Endothelial cell of umbilical vein (primary cell): ENCODE data around the gene SLC5A5. TPM values are rescaled to one million over a fixed set of nuclear protein-coding genes. Genes with fewer than 3 reads are reported as not detected.

Experiments
- BruUV-seq: library from RNA; stranded (reverse); fragments of 400-500 nt; replicated peaks from 2 replicates; lab custom pipeline; 2021; lab: Mats Ljungman, UMichigan
- CTCF ChIA-PET: fragments of 300-600, 350-600 bp; sonication (Branson Sonifier 250); formaldehyde crosslinking; loops from one replicate; lab custom pipeline; 2021; ENCODE audit warnings: antibody characterized with exemption, inconsistent platforms; lab: Charles Lee
- POLR2A ChIA-PET: fragments of 300-600, 350-600 bp; sonication (Branson Sonifier 250); formaldehyde crosslinking; loops from one replicate; lab custom pipeline; 2021; ENCODE audit warnings: antibody characterized with exemption, inconsistent platforms; lab: Charles Lee
- DNase-seq: peaks from one replicate; pipeline ENCODE4 v3.0.0-alpha.2; 2011; ENCODE audit warnings: low read depth, low spot score
- FAIRE-seq: peaks from 2 replicates; lab custom pipeline; 2011; peaks lifted over from hg19 to GRCh38; lab: Jason Lieb, UNC
- H2AFZ ChIP-seq: 2 replicates; pipeline ENCODE4 v1.6.0; 2012; ENCODE audit warnings: low read depth, low read length, control low read depth, inconsistent platforms
- H3K27ac ChIP-seq: 2 replicates; pipeline ENCODE4 v1.5.1; 2011; ENCODE audit warnings: low read depth, mild to moderate bottlenecking, control low read depth, low read length, moderate library complexity; ENCODE audit not compliant: insufficient read depth
- H3K27me3 ChIP-seq, 2 experiments: 2 replicates each; pipeline versions ENCODE4 v1.6.0 to v1.6.1; 2011; ENCODE audit warnings: low read length in 2 of 2, mixed read lengths in 1 of 2; ENCODE audit not compliant: control insufficient read depth in 2 of 2, insufficient read depth in 2 of 2
- H3K36me3 ChIP-seq, 2 experiments: 2 replicates in 1 of 2; 3 replicates in 1 of 2; pipeline ENCODE4 v1.5.1; 2011; ENCODE audit warnings: low read length in 2 of 2, mild to moderate bottlenecking in 1 of 2, moderate library complexity in 1 of 2; ENCODE audit not compliant: control insufficient read depth in 2 of 2, insufficient read depth in 2 of 2; ENCODE audit errors: extremely low read depth in 1 of 2
- H3K4me1 ChIP-seq: 3 replicates; pipeline ENCODE4 v1.5.1; 2011; ENCODE audit warnings: mild to moderate bottlenecking, low read length; ENCODE audit not compliant: control insufficient read depth, insufficient read depth; ENCODE audit errors: extremely low read depth
- H3K4me2 ChIP-seq: 2 replicates; pipeline ENCODE4 v1.6.1; 2011; ENCODE audit warnings: low read length, control low read depth, mixed read lengths; ENCODE audit not compliant: insufficient read depth
- H3K4me3 ChIP-seq, 3 experiments: fragments of 200-600 bp in 1 of 3; sonication (generic), shearing (Covaris generic) in 1 of 3; replicated peaks in 1 of 3; 2 replicates each; pipeline ENCODE4 v1.5.1; 2011 to 2016; ENCODE audit warnings: control low read depth in 3 of 3, low read length in 3 of 3, mild to moderate bottlenecking in 2 of 3, inconsistent platforms in 1 of 3, low read depth in 1 of 3, moderate library complexity in 1 of 3; ENCODE audit not compliant: insufficient read depth in 1 of 3
- H3K79me2 ChIP-seq: 2 replicates; pipeline ENCODE4 v1.6.0; 2012; ENCODE audit warnings: low read length, inconsistent platforms; ENCODE audit not compliant: control insufficient read depth, insufficient read depth
- H3K9ac ChIP-seq: replicated peaks from 2 replicates; pipeline ENCODE3; 2011; ENCODE audit warnings: low read length, control low read depth; ENCODE audit not compliant: insufficient read depth; ENCODE audit errors: extremely low read depth
- H3K9me1 ChIP-seq: replicated peaks from 3 replicates; pipeline ENCODE4 v1.6.0; 2011; ENCODE audit warnings: mild to moderate bottlenecking, low read length; ENCODE audit not compliant: control insufficient read depth, insufficient read depth; ENCODE audit errors: extremely low read depth
- H3K9me3 ChIP-seq: replicated peaks from 2 replicates; pipeline ENCODE4 v1.5.1; 2012; ENCODE audit warnings: low read length, inconsistent platforms; ENCODE audit not compliant: control insufficient read depth, insufficient read depth
- H4K20me1 ChIP-seq: replicated peaks from 2 replicates; pipeline ENCODE3; 2011; ENCODE audit warnings: mild to moderate bottlenecking, low read length; ENCODE audit not compliant: control insufficient read depth, insufficient read depth; ENCODE audit errors: extremely low read depth
- CTCF ChIP-seq, 2 donors: IDR thresholded peaks; 1 replicate in 1 of 2; 2 replicates in 1 of 2; pipeline ENCODE4 v1.5.1; 2011; ENCODE audit warnings: low read length in 2 of 2, mild to moderate bottlenecking in 2 of 2, moderate library complexity in 2 of 2, control low read depth in 1 of 2, inconsistent platforms in 1 of 2, low read depth in 1 of 2; ENCODE audit not compliant: insufficient read depth in 1 of 2; ENCODE audit errors: extremely low read depth in 1 of 2
- EZH2 ChIP-seq: IDR thresholded peaks from 2 replicates; pipeline ENCODE4 v1.6.1; 2012; ENCODE audit warnings: borderline replicate concordance, low read depth, mild to moderate bottlenecking, moderate library complexity, low read length, inconsistent platforms; ENCODE audit not compliant: severe bottlenecking
- FOS ChIP-seq: IDR thresholded peaks from 2 replicates; pipeline ENCODE4 v1.6.1; 2011; ENCODE audit warnings: mild to moderate bottlenecking, low read length, moderate library complexity, borderline replicate concordance; ENCODE audit not compliant: insufficient read depth
- GATA2 ChIP-seq: IDR thresholded peaks from 2 replicates; pipeline ENCODE4 v1.7.0; 2011; ENCODE audit warnings: low read depth, mild to moderate bottlenecking, moderate library complexity, mixed read lengths, low read length; ENCODE audit not compliant: insufficient read length, insufficient read depth
- JUN ChIP-seq: IDR thresholded peaks from 2 replicates; pipeline ENCODE4 v1.6.1; 2011; ENCODE audit warnings: borderline replicate concordance, low read depth; ENCODE audit not compliant: insufficient read length, insufficient read depth
- MAX ChIP-seq: IDR thresholded peaks from 2 replicates; pipeline ENCODE4 v1.6.1; 2011; ENCODE audit not compliant: insufficient read depth, insufficient read length
- MYC ChIP-seq: IDR thresholded peaks from one replicate; pipeline ENCODE4 v1.6.1; 2011; ENCODE audit warnings: mild to moderate bottlenecking, low read depth, low read length
- POLR2A ChIP-seq: IDR thresholded peaks from 2 replicates; pipeline ENCODE4 v1.6.1; 2012; ENCODE audit warnings: low read depth, mild to moderate bottlenecking, control low read depth, low read length
- POLR2AphosphoS5 ChIP-seq: IDR thresholded peaks from 2 replicates; pipeline ENCODE4 v1.6.1; 2012; ENCODE audit warnings: low read depth, mild to moderate bottlenecking, control low read depth, low read length, moderate library complexity; ENCODE audit not compliant: insufficient read depth
- dilution Hi-C: fragments of 300-500 bp; cut with MboI; formaldehyde crosslinking; loops from one replicate; pipeline ENCODE4 v1.15.0; 2019; ENCODE audit warnings: low sequenced_read_pairs; ENCODE audit not compliant: extremely low pct_ligation_motif_present
- intact Hi-C: fragments of 100-400 bp; cut with micrococcal nuclease; formaldehyde crosslinking; loops from one replicate; pipeline ENCODE4 v1.10.0; 2022
- polyA plus RNA-seq, 4 experiments: library from polyadenylated mRNA; depleted of rRNA in 3 of 4; stranded (reverse) in 3 of 4; unstranded in 1 of 4; fragments of >200 nt; gene quantifications; 2 replicates each; pipeline versions ENCODE4 v1.2.1 to v1.2.3, GENCODE V29; 2011 to 2012; ENCODE audit warnings: missing spikeins in 1 of 4
- total RNA-seq: library from RNA; stranded (reverse); gene quantifications from 2 replicates; pipeline ENCODE4 v1.2.3, GENCODE V29; 2021

The SLC5A5 gene
- total and polyA plus RNA-seq, 2 donors (not counting 3 experiments of a cell fraction or from before 2014, with no cell fraction given), result not detected

- H3K36me3 ChIP-seq, result no peaks in the 10 kb centered on the region
- CTCF ChIA-PET, result no interaction called here
- DNase-seq, result peak; percentile 72
- peaks cover 9% of the 10 kb centered on the region for H3K4me1 ChIP-seq
- TF ChIP-seq EZH2 (no peak), FOS (no peak), JUN (no peak), MAX (no peak), POLR2AphosphoS5 (no peak), CTCF (IDR thresholded peaks at IDR 0.05; ENCODE audit: extremely low read depth in 1 of 2, insufficient read depth in 1 of 2, low read depth in 1 of 2, low read length in 2 of 2) (no peak), GATA2 (no peak), POLR2A (no peak), MYC (no peak)
- POLR2A ChIA-PET, result interaction anchor here (0.8 kb wide), 1 partner anchor 18 kb away, joined by 5 read pairs; the partner anchor contains the start of gene RPL18A
- peak overlapping the region; percentile 63 for H2AFZ ChIP-seq
- no peaks in the 10 kb centered on the region for H3K9me1 ChIP-seq
- dilution Hi-C loops (no loop called here), intact Hi-C loops (no loop called here)
- no peaks in the 10 kb centered on the region for H4K20me1 ChIP-seq
- peak overlapping the region; percentile 4 for H3K4me2 ChIP-seq
- no peak overlapping the region for H3K27ac ChIP-seq
- no TSS peak for BruUV-seq
- H3K79me2 ChIP-seq, result no peaks in the 10 kb centered on the region
- no peaks in the 10 kb centered on the region for H3K9me3 ChIP-seq
- no peak overlapping the region for H3K4me3 ChIP-seq
- FAIRE-seq, result peak; percentile 8
- no peak overlapping the region for H3K9ac ChIP-seq
- H3K27me3 ChIP-seq, result no peaks in the 10 kb centered on the region
Observed at GRCh38 chr19:17841810-17842662, 29.7 kb upstream of the SLC5A5 start.
